GM18498 (cell line): ENCODE measurements around the gene TRABD.

Experiments
- ATAC-seq: cut with Tn5 transposase; IDR thresholded peaks from one replicate; pipeline ENCODE4 v1.9.1; 2021; ENCODE audit warnings: mild to moderate bottlenecking, moderate library complexity; ENCODE audit not compliant: unreplicated experiment

TRABD gene

DNA sequence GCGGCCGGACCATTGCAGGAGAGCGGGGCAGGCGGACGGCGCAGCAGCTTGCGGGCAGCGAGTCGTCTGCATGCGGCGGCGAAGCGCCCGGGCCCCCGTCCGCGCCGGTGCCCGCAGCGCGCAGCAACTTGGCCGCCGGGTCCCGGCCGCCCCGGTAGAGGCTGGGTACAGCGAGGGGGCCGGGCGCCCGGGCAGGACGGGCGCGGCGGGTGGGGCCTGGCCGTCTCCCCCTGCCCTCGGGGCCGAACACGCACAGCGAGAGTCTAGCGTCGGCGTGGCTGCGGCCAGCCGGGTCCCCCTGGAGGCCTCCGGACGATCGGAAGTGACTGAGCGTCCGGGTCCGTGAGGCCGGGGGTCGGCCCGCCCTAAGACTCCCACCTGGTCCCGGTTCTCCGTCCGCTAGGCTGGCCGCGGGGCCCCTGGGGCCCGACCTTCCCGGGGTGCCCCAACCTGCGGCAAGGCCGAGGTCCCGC lies 775 bp upstream of the TRABD start:
- ATAC-seq = no peak

GRCh38 chr22:50186181-50186714 lies 535 bp downstream of the TRABD start:
- no peak for ATAC-seq

- no peak for ATAC-seq
Measured at GRCh38 chr22:50186761-50187523, 1.2 kb downstream of the TRABD start.

- no peak for ATAC-seq
Measured at GRCh38 chr22:50188356-50188755, 2.6 kb downstream of the TRABD start.

GRCh38 chr22:50189184-50189848 lies 3.6 kb downstream of the TRABD start:
- ATAC-seq = no peak

DNA sequence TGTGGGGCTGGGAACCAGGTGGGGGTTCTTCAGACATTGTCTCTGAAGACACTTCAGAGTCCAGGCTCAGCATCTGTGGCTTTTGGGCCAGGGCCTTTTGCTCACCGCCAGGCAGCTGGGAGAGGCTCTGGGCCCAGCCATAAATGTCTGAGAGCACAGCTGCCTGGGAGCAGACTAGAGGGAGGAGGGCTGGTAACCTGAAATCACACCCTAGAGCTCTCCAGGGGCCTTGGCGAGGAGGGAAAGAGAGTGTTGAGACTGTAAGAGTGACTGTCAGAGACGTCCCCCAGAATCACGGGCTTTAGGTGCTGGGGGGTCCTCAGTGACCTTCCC lies 4.1 kb downstream of the TRABD start:
- ATAC-seq = peak; percentile 1

DNA sequence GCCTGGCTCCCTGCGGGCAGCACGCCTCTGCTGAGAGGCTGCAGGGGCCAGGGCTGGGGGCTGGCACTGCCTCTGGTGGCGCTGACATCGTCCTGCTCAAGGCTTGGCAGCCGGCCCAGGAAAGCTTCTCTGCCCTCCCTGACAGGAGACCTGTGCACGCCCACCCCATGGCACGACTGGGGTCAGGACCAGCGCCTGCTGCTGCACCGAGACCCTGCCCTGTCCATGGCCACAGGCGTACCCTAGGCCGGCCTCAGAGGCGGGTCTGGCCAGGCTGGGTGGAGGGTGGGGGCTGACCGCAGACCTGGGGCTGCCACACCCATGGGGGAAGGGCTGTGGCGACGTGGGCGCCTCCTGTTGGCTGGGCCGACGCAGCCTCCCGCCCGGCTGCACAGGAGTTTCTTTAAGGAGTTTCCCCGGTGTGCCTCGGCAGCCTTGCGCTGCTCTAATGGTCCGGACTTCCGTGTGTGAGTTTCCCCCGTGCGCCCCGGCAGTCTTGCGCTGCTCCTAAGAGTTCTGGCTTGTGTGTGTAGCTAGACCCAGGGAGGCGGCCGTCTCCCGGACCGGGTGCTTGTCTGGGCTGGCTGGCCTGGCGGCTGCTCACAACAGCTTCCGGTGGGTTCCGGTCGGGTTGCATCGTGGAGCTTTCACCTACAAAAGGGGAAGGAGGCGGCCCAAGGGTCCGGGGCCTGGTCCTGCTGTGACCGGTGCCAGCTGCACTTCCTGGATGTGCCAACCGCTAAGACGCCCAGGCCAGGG lies 4.6 kb downstream of the TRABD start:
- ATAC-seq = peak; percentile 45

- peak; percentile 31 for ATAC-seq
Measured at GRCh38 chr22:50190941-50191741, 5.4 kb downstream of the TRABD start.

- no peak for ATAC-seq
Measured at GRCh38 chr22:50192436-50193204, 6.9 kb downstream of the TRABD start.

DNA sequence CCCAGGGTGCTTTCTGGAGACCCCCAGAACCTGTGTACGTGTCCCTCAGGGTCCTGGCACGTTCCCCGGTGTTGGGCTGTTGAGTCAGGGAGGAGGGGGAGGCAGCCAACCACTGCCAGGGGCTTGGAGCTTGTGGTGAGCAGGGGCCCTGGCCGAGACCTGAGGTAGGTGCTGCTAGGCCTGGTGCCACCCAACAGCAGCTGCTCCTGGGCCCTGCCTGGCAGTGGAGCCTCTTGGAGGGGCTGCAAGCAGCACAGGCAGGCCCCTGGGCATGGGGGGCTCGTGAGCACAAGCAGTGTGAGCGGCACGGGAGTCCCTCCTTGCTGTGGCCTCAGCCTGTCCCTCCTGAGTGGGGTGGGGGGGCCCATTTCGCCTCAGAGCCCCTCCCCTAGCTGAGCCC lies 7.9 kb downstream of the TRABD start:
- no peak for ATAC-seq

DNA sequence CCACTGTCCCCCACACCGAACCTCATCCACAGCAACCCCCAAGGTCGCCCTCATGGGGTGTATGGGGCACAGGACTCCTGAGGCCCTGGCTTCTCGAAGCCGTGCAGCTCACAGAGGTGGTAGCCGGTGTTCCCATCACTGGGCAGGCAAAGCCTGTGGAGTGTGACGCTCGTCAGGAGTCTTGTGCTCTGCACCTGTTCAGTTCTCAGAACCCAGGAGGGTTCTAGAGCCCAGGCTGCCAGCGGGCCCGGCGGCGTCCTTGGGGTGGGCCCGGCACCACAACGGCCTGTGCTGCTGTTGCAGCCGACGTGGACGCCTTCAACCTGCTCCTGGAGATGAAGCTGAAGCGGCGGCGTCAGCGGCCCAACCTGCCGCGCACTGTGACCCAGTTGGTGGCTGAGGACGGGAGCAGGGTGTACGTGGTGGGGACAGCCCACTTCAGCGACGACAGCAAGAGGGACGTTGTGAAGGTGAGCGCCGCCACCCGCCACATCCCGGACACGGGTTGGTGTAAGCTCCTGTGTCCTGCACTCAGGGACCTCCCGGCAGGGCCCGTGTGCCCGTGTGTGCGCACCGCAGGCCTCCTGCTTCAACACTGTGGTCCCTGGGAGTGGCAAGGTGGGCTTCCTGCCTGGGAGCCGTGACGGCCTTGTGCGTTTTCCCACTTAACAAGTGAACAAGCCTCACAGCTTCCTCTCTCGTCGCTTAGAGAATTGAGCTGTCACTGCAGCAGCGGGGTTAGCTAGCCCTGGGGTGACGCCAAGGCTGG lies 8.5 kb downstream of the TRABD start:
- no peak for ATAC-seq

- ATAC-seq = no peak
Measured at GRCh38 chr22:50196256-50196655, 10.5 kb downstream of the TRABD start.

DNA sequence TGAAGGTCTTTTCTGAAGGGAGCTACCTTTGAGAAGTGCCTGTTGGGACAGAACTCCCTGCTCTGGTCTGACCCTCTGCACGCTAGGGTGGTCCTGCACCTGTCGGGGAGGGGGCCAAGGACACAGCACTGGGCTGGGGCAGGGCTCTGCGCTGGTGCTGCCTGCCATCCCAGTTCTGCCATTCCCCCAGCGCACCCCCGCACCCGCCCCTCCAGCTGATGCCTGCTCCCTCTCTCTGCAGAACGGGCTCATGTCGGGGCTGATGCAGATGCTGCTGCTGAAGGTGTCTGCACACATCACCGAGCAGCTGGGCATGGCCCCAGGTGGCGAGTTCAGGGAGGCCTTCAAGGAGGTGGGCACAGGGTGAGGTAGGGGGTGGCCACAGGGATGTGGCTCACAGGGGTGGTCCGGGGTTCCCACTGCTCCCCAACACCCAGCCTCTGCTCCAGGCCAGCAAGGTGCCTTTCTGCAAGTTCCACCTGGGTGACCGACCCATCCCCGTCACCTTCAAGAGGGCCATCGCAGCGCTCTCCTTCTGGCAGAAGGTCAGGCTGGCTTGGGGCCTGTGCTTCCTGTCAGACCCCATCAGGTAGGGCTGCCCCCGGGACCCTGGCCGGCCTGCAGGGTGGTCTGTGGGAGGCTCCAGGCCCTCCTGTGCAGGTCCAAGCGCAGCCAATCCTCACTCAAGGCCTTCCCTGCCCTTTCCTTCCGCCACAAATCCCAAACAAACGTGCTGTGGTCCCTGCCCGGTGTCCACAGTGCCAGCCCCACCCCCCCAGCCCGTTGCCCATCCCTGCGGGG lies 11.5 kb downstream of the TRABD start:
- no peak for ATAC-seq

GRCh38 chr22:50197856-50198623 lies 12.3 kb downstream of the TRABD start:
- no peak for ATAC-seq

- ATAC-seq = no peak
Measured at GRCh38 chr22:50198624-50199017, 12.9 kb downstream of the TRABD start.

- ATAC-seq = no peak
Measured at GRCh38 chr22:50199251-50199721, 13.6 kb downstream of the TRABD start.

DNA sequence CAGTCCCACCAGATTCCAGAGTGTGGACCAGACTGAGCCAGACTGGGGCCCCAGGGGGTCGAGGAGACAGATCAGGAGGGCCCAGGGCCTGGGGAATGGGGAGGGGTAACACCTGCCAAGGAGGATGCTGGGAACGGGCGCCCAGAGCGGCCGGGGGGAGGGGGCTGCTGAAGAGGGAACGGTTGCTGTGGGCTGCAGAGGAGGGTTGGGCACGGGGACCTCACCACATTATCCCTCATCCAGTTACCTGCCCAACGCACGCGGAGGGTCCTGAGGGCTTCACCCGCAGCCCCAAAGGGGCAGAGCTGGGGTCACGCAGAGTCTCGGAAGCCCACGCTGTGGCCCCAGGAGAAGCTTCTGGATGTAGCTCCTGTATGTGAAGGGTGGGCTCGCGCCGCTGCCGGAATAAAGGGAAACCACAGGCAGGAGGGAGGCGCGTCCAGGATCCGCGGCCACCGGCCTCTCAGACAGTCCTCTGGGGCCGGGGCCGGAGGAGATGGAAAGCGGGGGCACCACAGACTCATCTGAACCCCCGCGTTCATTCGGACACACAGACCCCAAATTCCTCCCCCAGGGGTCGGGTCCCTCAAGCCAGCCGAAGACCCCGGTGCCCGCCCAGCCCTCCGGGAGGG lies 14.2 kb downstream of the TRABD start:
- ATAC-seq = peak; percentile 2
